ENCODE data around the gene WDR20.

WDR20 gene

GRCh38 chr14:102201353-102201738 lies 61.6 kb downstream of the WDR20 start:
- H3K27me3 ChIP-seq (ENCODE audit: insufficient read depth, low read depth) = no peaks in the 10 kb centered on the region
- no peak for TF ChIP-seq CTCF (conservative IDR thresholded peaks at IDR 0.05; ENCODE audit: low read depth, low read length)
- peaks cover 31% of the 10 kb centered on the region for H3K4me1 ChIP-seq (ENCODE audit: low read depth, poor library complexity, severe bottlenecking)
- H2AFZ ChIP-seq (ENCODE audit: low read depth) = no peak overlapping the region
- no peak overlapping the region for H3K4me3 ChIP-seq (IDR thresholded peaks at IDR 0.05; ENCODE audit: insufficient read depth, low read depth, low read length)
- no peaks in the 10 kb centered on the region for H3K36me3 ChIP-seq (ENCODE audit: insufficient read depth)
- no peaks in the 10 kb centered on the region for H4K20me1 ChIP-seq (ENCODE audit: insufficient read depth)
- H3K79me2 ChIP-seq (ENCODE audit: insufficient read depth, low read depth) = 0 out of 2 replicates have a peak, but pooled peaks cover 11% of the 10 kb centered on the region
- H3K9ac ChIP-seq = no peak overlapping the region
- peak overlapping the region; percentile 32 for H3K4me2 ChIP-seq
- peak overlapping the region; percentile 7; the same call in 1 of the 2 replicates for H3K27ac ChIP-seq

GRCh38 chr14:102201776-102202175 lies 62.1 kb downstream of the WDR20 start:
- Histone ChIP-seq H3K79me2 (ENCODE audit: insufficient read depth, low read depth) (0 out of 2 replicates have a peak, but pooled peaks cover 11% of the 10 kb centered on the region), H3K9ac (no peak overlapping the region), H2AFZ (ENCODE audit: low read depth) (no peak overlapping the region), H3K4me2 (peak overlapping the region; percentile 32; the same call in 1 of the 2 replicates), H3K36me3 (ENCODE audit: insufficient read depth) (no peaks in the 10 kb centered on the region), H3K4me1 (ENCODE audit: low read depth, poor library complexity, severe bottlenecking) (peaks cover 31% of the 10 kb centered on the region), H3K4me3 (IDR thresholded peaks at IDR 0.05; ENCODE audit: insufficient read depth, low read depth, low read length) (no peak overlapping the region), H4K20me1 (ENCODE audit: insufficient read depth) (no peaks in the 10 kb centered on the region), H3K27me3 (ENCODE audit: insufficient read depth, low read depth) (no peaks in the 10 kb centered on the region), H3K27ac (no peak overlapping the region)
- no peak for TF ChIP-seq CTCF (conservative IDR thresholded peaks at IDR 0.05; ENCODE audit: low read depth, low read length)

- no peak overlapping the region for H3K4me2 ChIP-seq
- no peak for TF ChIP-seq CTCF (conservative IDR thresholded peaks at IDR 0.05; ENCODE audit: low read depth, low read length)
- no peak overlapping the region for H3K9ac ChIP-seq
- H2AFZ ChIP-seq (ENCODE audit: low read depth) = no peak overlapping the region
- H3K4me1 ChIP-seq (ENCODE audit: low read depth, poor library complexity, severe bottlenecking) = peaks cover 31% of the 10 kb centered on the region
- no peak overlapping the region for H3K27ac ChIP-seq
- no peaks in the 10 kb centered on the region for H3K27me3 ChIP-seq (ENCODE audit: insufficient read depth, low read depth)
- H3K4me3 ChIP-seq (IDR thresholded peaks at IDR 0.05; ENCODE audit: insufficient read depth, low read depth, low read length) = no peak overlapping the region
- no peaks in the 10 kb centered on the region for H4K20me1 ChIP-seq (ENCODE audit: insufficient read depth)
- no peaks in the 10 kb centered on the region for H3K36me3 ChIP-seq (ENCODE audit: insufficient read depth)
- 0 out of 2 replicates have a peak, but pooled peaks cover 11% of the 10 kb centered on the region for H3K79me2 ChIP-seq (ENCODE audit: insufficient read depth, low read depth)
Measured at GRCh38 chr14:102202944-102203343, 63.2 kb downstream of the WDR20 start.

- peaks cover 31% of the 10 kb centered on the region for H3K4me1 ChIP-seq (ENCODE audit: low read depth, poor library complexity, severe bottlenecking)
- H2AFZ ChIP-seq (ENCODE audit: low read depth) = no peak overlapping the region
- H3K4me3 ChIP-seq (IDR thresholded peaks at IDR 0.05; ENCODE audit: insufficient read depth, low read depth, low read length) = no peak overlapping the region
- no peak overlapping the region for H3K4me2 ChIP-seq
- no peaks in the 10 kb centered on the region for H3K36me3 ChIP-seq (ENCODE audit: insufficient read depth)
- TF ChIP-seq CTCF (conservative IDR thresholded peaks at IDR 0.05; ENCODE audit: low read depth, low read length) = no peak
- 0 out of 2 replicates have a peak, but pooled peaks cover 11% of the 10 kb centered on the region for H3K79me2 ChIP-seq (ENCODE audit: insufficient read depth, low read depth)
- H3K9ac ChIP-seq = no peak overlapping the region
- no peaks in the 10 kb centered on the region for H4K20me1 ChIP-seq (ENCODE audit: insufficient read depth)
- no peak overlapping the region for H3K27ac ChIP-seq
- H3K27me3 ChIP-seq (ENCODE audit: insufficient read depth, low read depth) = no peaks in the 10 kb centered on the region
Measured at GRCh38 chr14:102203382-102203781, 63.7 kb downstream of the WDR20 start.

Measured in KMS-11 (cell line).